Ectodermal cell (in vitro differentiated cells): ENCODE measurements around the gene JPT2.

Experiments
- H3K27ac ChIP-seq: 2 replicates; pipeline ENCODE4 v1.7.0; 2013; ENCODE audit warnings: mild to moderate bottlenecking, low read depth, low read length; ENCODE audit not compliant: insufficient read depth, poor library complexity, severe bottlenecking
- H3K27me3 ChIP-seq: 2 replicates; pipeline ENCODE4 v1.7.0; 2013; ENCODE audit warnings: mild to moderate bottlenecking, low read length; ENCODE audit not compliant: insufficient read depth, control insufficient read depth, poor library complexity, severe bottlenecking
- H3K36me3 ChIP-seq: one replicate; pipeline ENCODE4 v1.7.0; 2013; ENCODE audit warnings: low read length; ENCODE audit not compliant: control insufficient read depth, insufficient read depth
- H3K4me1 ChIP-seq: one replicate; pipeline ENCODE4 v1.7.0; 2013; ENCODE audit warnings: low read length; ENCODE audit not compliant: control insufficient read depth, insufficient read depth
- H3K4me3 ChIP-seq: 2 replicates; pipeline ENCODE4 v1.7.0; 2013; ENCODE audit warnings: low read depth, low read length, control low read depth; ENCODE audit not compliant: insufficient read depth
- H3K9me3 ChIP-seq: 2 replicates; pipeline ENCODE4 v1.7.0; 2013; ENCODE audit warnings: mild to moderate bottlenecking, low read length, moderate library complexity; ENCODE audit not compliant: control insufficient read depth
- WGBS, 2 experiments: methylation state at CpG; one replicate each; pipeline ENCODE4 v1.1.7; 2013; ENCODE audit warnings: missing lambda C conversion rate in 2 of 2; 5-methylcytosine and 5-hydroxymethylcytosine counted together

Gene JPT2

GRCh38 chr16:1639282-1639681 lies 38.8 kb upstream of the JPT2 start:
- peaks cover 36% of the 10 kb centered on the region for H3K36me3 ChIP-seq
- WGBS, 2 experiments, result 83 to 89% methylated on average over 2 of the region's 2 CpGs
- H3K27ac ChIP-seq, result no peak overlapping the region
- H3K4me3 ChIP-seq, result no peak overlapping the region
- H3K4me1 ChIP-seq, result no peaks in the 10 kb centered on the region
- no peaks in the 10 kb centered on the region for H3K9me3 ChIP-seq
- no peaks in the 10 kb centered on the region for H3K27me3 ChIP-seq

GRCh38 chr16:1639860-1640259 lies 38.2 kb upstream of the JPT2 start:
- WGBS, 2 experiments, result 91 to 95% methylated on average over 9 to 11 of the region's 11 CpGs
- Histone ChIP-seq H3K27ac (no peak overlapping the region), H3K27me3 (no peaks in the 10 kb centered on the region), H3K36me3 (peaks cover 36% of the 10 kb centered on the region), H3K4me3 (no peak overlapping the region), H3K9me3 (no peaks in the 10 kb centered on the region), H3K4me1 (no peaks in the 10 kb centered on the region)

- 96% methylated on average over 20 of the region's 20 CpGs for WGBS, 2 experiments
- H3K9me3 ChIP-seq, result no peaks in the 10 kb centered on the region
- no peak overlapping the region for H3K4me3 ChIP-seq
- H3K27ac ChIP-seq, result no peak overlapping the region
- no peaks in the 10 kb centered on the region for H3K27me3 ChIP-seq
- H3K4me1 ChIP-seq, result no peaks in the 10 kb centered on the region
- peaks cover 36% of the 10 kb centered on the region for H3K36me3 ChIP-seq
Measured at GRCh38 chr16:1640261-1640941, 37.7 kb upstream of the JPT2 start.

- 95% methylated on average over 12 of the region's 12 CpGs for WGBS, 2 experiments
- no peaks in the 10 kb centered on the region for H3K9me3 ChIP-seq
- peaks cover 36% of the 10 kb centered on the region for H3K36me3 ChIP-seq
- no peaks in the 10 kb centered on the region for H3K4me1 ChIP-seq
- H3K4me3 ChIP-seq, result no peak overlapping the region
- no peak overlapping the region for H3K27ac ChIP-seq
- H3K27me3 ChIP-seq, result no peaks in the 10 kb centered on the region
Measured at GRCh38 chr16:1641261-1641660, 36.8 kb upstream of the JPT2 start.

GRCh38 chr16:1642148-1642547 lies 35.9 kb upstream of the JPT2 start:
- H3K27ac ChIP-seq, result no peak overlapping the region
- 93 to 95% methylated on average over 5 of the region's 5 CpGs for WGBS, 2 experiments
- no peaks in the 10 kb centered on the region for H3K27me3 ChIP-seq
- no peak overlapping the region for H3K4me3 ChIP-seq
- peaks cover 36% of the 10 kb centered on the region for H3K36me3 ChIP-seq
- H3K4me1 ChIP-seq, result no peaks in the 10 kb centered on the region
- no peaks in the 10 kb centered on the region for H3K9me3 ChIP-seq

GRCh38 chr16:1642753-1643152 lies 35.3 kb upstream of the JPT2 start:
- Histone ChIP-seq H3K36me3 (peaks cover 34% of the 10 kb centered on the region), H3K4me3 (no peak overlapping the region), H3K4me1 (no peaks in the 10 kb centered on the region), H3K27ac (no peak overlapping the region), H3K27me3 (no peaks in the 10 kb centered on the region), H3K9me3 (no peaks in the 10 kb centered on the region)
- 96 to 97% methylated on average over 11 of the region's 11 CpGs for WGBS, 2 experiments

- Histone ChIP-seq H3K9me3 (no peaks in the 10 kb centered on the region), H3K27me3 (no peaks in the 10 kb centered on the region), H3K4me3 (no peak overlapping the region), H3K36me3 (peaks cover 27% of the 10 kb centered on the region), H3K27ac (no peak overlapping the region), H3K4me1 (no peaks in the 10 kb centered on the region)
- WGBS, 2 experiments, result 95% methylated on average over 12 of the region's 12 CpGs
Measured at GRCh38 chr16:1643521-1643920, 34.6 kb upstream of the JPT2 start.

- H3K36me3 ChIP-seq, result peaks cover 16% of the 10 kb centered on the region
- H3K4me1 ChIP-seq, result no peaks in the 10 kb centered on the region
- H3K4me3 ChIP-seq, result no peak overlapping the region
- H3K27ac ChIP-seq, result no peak overlapping the region
- H3K9me3 ChIP-seq, result no peaks in the 10 kb centered on the region
- H3K27me3 ChIP-seq, result no peaks in the 10 kb centered on the region
- WGBS, 2 experiments, result 80 to 84% methylated on average over 13 of the region's 13 CpGs
Measured at GRCh38 chr16:1645914-1646525, 32.1 kb upstream of the JPT2 start.

- Histone ChIP-seq H3K9me3 (no peaks in the 10 kb centered on the region), H3K27me3 (no peaks in the 10 kb centered on the region), H3K36me3 (peaks cover 9% of the 10 kb centered on the region), H3K27ac (no peak overlapping the region), H3K4me1 (no peaks in the 10 kb centered on the region), H3K4me3 (no peak overlapping the region)
- WGBS, 2 experiments, result 96 to 98% methylated on average over 13 of the region's 13 CpGs
Measured at GRCh38 chr16:1647856-1648255, 30.2 kb upstream of the JPT2 start.

GRCh38 chr16:1650131-1650530 lies 27.9 kb upstream of the JPT2 start:
- no peaks in the 10 kb centered on the region for H3K4me1 ChIP-seq
- no peak overlapping the region for H3K27ac ChIP-seq
- H3K36me3 ChIP-seq, result peaks cover 25% of the 10 kb centered on the region
- no peaks in the 10 kb centered on the region for H3K9me3 ChIP-seq
- H3K27me3 ChIP-seq, result no peaks in the 10 kb centered on the region
- H3K4me3 ChIP-seq, result no peak overlapping the region
- 91 to 98% methylated on average over 2 to 4 of the region's 4 CpGs for WGBS, 2 experiments
